GM21423 (cell line): ENCODE results near the gene SERPINH1.

Experiments
- ATAC-seq: cut with Tn5 transposase; IDR thresholded peaks from one replicate; pipeline ENCODE4 v1.9.1; 2021; ENCODE audit warnings: mild to moderate bottlenecking, moderate library complexity; ENCODE audit not compliant: unreplicated experiment

The SERPINH1 gene

GRCh38 chr11:75554258-75555022 lies 7.6 kb upstream of the SERPINH1 start:
- ATAC-seq = no peak

GRCh38 chr11:75555079-75555811 lies 6.8 kb upstream of the SERPINH1 start:
- ATAC-seq = no peak

GRCh38 chr11:75556275-75556674 lies 5.8 kb upstream of the SERPINH1 start:
- ATAC-seq = no peak

GRCh38 chr11:75557666-75558494 lies 4.2 kb upstream of the SERPINH1 start:
- no peak for ATAC-seq

- ATAC-seq = no peak
These were observed 2.9 kb upstream of the SERPINH1 start for GRCh38 chr11:75558939-75559843.

- ATAC-seq = no peak
These were observed 1.4 kb upstream of the SERPINH1 start for GRCh38 chr11:75560644-75561043.

- ATAC-seq = no peak
These were observed 516 bp upstream of the SERPINH1 start for GRCh38 chr11:75561426-75562047.

GRCh38 chr11:75562836-75563484 lies 907 bp downstream of the SERPINH1 start:
- no peak for ATAC-seq

- ATAC-seq = no peak
These were observed 1.5 kb downstream of the SERPINH1 start for GRCh38 chr11:75563501-75563977.

- no peak for ATAC-seq
These were observed 2.0 kb downstream of the SERPINH1 start for GRCh38 chr11:75563978-75564552.

GRCh38 chr11:75565221-75565814 lies 3.3 kb downstream of the SERPINH1 start:
- ATAC-seq = no peak

GRCh38 chr11:75565916-75566762 lies 4.1 kb downstream of the SERPINH1 start:
- ATAC-seq = no peak

- ATAC-seq = no peak
These were observed 4.8 kb downstream of the SERPINH1 start for GRCh38 chr11:75566763-75567279.

GRCh38 chr11:75567971-75568370 lies 5.9 kb downstream of the SERPINH1 start:
- no peak for ATAC-seq

- ATAC-seq = no peak
These were observed 6.7 kb downstream of the SERPINH1 start for GRCh38 chr11:75568616-75569219.

GRCh38 chr11:75570559-75571139 lies 8.6 kb downstream of the SERPINH1 start:
- ATAC-seq = no peak

- no peak for ATAC-seq
These were observed 9.6 kb downstream of the SERPINH1 start for GRCh38 chr11:75571625-75572024.
